ENCODE measurements around the gene RPUSD2.

RPUSD2 gene

DNA sequence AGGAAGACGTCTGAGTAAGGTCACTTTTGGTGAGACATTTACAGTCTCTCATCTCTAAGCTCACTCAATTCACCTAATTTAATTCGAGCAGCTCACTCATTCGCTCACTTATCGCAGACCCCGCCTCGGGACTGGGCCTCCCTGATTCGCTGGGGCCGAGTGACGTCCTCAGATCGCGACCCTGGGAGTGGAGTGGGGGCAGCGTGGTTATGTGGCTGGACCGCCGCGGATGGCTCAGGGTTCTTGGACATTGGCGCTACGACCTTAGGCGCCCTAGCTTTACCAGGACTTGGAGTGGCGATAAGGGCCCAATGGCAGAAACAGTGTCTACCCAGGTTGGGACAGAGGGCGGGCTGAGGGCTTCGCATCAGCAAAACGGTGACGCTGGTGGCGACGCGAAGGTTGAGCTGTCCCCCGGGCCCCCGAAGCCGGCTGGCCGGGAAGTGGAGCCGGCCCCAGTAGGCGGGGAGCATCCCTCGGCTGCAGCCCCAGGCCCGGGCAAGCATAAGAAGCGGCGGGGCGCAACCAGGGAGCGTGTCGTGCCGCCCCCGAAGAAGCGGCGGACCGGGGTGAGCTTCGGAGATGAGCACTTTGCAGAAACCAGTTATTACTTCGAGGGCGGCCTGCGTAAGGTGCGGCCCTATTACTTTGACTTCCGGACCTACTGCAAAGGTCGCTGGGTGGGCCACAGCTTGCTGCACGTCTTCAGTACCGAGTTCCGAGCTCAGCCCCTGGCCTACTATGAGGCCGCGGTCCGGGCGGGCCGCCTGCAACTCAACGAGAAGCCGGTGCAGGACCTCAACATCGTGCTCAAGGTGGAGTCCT is at the start of gene RPUSD2:
RPUSD2 (plus strand) TSS at position 171 of the 825 bp plus-strand sequence; CDS start at position 210, 39 bp downstream.
- peak; percentile 70 to 75 for DNase-seq

DNA sequence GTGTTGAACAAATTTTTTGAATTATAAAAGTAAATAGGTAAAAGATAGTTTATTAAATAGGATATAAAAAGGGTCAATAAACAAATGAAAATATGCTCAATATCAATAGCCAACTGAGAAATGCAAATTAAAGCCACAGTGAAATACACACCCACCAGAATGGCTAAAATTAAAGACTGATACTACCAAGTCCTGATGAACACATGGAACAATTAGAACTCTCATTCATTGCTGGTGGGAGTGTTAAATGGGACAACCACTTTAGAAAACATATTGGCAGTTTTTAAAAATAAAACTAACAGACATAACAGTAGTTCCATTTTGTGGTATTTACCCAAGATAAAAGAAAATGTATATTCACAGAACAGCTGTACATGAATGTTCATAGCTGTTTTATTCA is 45.5 kb upstream of the RPUSD2 start:
- DNase-seq, result no peak

- no peak for DNase-seq
These were observed 43.2 kb upstream of the RPUSD2 start for GRCh38 chr15:40525855-40526254.

DNA sequence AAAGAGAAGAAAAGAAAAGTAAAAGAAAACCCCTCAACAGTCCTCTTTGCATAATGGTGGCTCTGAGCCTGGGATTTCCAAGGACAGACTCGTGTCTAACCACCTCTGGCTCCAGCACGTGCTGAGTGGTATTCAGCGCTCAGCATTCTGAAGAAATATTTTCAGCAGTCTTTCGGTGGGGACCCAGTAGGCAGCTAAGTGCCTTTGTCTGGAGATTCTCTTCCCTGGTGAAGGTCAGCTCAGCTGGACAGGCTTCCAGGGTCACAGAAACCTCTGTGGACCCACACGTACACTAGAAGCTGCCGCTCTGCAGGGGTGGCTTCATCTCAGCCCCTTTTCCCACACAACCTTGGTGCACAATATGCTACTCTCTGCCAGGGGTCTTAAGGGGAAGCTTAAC is 40.3 kb upstream of the RPUSD2 start:
- DNase-seq, result no peak

DNA sequence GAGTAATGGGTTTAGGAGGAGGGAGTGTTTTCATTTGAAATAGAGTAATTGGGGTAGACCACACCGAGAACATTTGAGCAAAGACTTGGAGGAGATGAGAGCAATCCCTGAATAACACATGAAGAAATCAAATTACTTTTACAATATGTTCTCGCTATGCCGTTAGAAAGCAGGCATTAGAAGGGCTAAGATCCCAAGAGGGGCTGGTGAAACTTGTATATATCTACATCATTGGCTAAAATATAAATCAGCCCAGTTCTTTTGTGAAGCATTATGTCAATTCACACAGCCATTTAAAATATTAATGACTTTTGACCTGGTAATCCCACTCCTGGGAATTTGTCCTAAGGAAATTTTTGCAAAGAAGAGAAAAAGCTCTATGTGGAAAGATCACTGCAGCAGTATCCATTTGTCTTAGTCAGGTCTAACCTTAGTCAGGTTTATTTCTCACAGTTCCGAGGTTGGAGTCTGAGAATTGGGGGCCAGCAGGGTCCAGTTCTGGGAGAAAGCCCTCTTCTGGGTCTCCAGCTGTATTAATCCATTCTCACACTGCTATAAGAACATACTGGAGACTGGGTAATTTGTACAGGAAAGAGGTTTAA is 35.2 kb upstream of the RPUSD2 start:
- no peak for DNase-seq

GRCh38 chr15:40534371-40534770 is 34.7 kb upstream of the RPUSD2 start:
- no peak for DNase-seq

DNA sequence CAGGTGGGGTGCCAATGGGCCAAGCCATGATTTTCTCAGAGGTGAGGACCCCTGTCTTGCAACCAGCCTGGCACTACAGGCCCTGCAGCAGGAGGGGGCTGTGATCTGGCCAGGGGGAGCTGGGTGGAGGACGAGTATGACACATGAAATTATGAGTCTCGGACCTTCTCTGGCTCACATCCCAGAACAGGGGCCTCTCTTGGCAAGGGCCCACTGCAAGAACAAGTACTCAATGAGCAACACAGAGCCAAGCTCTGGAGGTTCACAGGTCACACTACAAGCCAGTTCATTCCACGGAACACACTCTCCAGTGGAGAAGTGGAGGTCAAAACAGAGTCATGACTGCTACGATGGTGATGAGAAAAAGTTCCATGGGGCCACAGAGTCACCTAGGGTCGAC is 32.6 kb upstream of the RPUSD2 start:
- DNase-seq, result no peak

DNA sequence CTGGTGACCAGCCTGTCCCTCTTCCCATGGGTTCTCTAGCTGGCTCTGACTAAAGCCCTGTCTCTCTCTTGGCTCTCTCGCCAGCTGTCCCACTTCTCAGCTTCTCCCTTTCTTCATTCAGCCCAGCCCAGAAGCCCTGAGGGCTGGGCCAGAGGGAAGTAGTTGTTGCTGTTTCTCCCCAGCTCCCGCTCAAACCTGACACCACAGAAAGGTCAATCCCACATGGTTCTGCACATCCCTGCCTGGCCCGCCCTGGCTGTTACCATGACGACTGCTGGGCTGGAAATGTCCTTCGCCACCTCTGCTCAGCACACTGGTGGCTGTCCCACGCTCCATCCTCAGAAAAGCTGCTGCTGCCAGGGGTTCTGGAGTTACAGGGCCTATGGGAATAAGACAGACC is 30.1 kb upstream of the RPUSD2 start:
- no peak for DNase-seq

DNA sequence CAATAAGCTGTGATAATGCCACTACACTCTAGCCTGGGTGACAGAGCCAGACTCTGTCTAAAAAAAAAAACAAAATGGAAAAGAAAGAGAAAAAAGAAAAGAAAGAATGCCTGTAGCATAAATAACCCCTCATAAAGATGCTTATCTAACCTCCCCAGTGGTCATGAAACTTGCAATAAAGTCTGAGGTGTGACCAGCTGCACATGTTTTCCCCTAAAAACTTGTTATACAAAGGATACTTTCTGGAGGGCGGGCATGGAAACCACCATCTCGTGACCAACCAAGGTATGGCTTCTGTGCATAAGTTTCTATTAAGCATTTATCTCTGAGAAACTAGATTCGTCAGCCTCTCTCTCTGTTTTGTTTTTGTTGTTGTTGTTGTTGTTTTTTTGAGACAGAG is 26.0 kb upstream of the RPUSD2 start:
- no peak for DNase-seq

GRCh38 chr15:40543631-40544294 is 25.3 kb upstream of the RPUSD2 start:
- DNase-seq, result no peak

DNA sequence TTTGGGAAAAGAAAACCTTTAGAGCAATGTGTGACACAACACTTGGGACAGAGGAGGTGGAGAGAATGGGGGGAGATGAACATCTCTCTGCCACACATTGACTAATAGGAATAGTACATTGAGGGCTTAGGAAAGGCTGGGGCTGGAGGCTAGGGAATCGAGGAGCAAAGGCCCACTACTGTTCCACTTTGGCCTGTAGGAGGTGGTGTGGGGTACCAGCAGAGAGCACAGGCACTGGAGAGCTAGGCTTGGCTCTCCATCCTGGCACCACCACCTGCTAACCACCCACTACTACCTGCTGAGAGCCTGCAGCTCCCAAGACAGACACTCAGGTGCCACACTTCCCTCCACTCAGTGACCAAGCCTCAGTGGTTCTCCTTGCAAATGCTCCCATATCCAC is 23.6 kb upstream of the RPUSD2 start:
- no peak for DNase-seq

- no peak for DNase-seq
These were observed 20.5 kb upstream of the RPUSD2 start for GRCh38 chr15:40548610-40549009.

GRCh38 chr15:40549894-40550293 is 19.2 kb upstream of the RPUSD2 start:
- no peak for DNase-seq

DNA sequence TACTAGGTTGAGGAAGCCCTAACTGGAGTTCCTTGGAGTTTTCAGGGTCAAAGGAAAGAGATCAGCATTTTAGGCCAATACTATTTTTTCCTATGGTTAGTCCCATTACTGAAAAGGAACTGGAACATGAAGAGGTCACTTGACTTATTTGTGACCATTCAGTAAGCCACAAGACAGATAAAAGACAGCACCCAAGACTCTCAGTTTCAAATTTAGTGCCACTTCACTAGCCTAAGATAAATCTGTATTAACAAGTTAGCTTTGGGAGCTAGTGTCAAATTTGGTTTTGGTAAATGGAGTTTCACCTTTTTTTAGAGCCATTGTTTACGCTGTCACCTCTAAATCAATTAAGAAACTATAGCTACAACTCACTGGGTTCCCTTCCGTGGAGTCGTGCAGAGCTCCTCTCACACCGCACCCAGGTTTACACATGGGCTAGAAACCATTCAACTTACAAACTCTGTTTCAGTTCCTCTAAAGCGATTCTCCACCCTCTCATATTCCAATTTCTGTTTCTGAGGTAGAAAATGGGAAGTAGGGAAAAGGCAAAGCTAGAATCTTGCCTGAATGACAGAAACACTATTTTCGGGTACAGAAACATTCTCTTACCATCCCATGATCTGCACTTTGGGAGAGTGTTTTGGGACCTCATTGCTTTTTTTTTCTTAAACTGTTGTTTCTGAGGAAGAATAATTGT is 18.6 kb upstream of the RPUSD2 start:
- DNase-seq, result no peak

- DNase-seq, result no peak
These were observed 15.0 kb upstream of the RPUSD2 start for GRCh38 chr15:40554161-40554525.

DNA sequence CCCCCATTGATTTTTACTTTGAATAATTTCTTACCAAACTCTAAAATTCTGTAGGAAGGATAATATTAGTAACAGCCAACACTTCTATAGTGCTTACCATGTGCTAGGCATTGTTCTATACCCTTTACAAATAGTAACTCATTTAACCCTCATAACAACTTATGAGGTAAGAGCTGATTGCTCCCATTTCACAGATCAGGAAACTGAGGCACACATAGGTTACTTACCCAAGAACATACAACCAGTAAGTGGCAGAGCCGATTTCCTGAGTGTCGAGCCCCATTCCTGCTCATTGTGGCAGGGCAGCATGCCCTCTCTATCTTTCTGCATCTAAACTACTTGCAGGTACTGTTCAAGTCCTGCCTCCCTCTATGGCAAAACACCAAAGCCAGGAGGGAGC is 13.2 kb upstream of the RPUSD2 start:
- DNase-seq, result no peak

DNA sequence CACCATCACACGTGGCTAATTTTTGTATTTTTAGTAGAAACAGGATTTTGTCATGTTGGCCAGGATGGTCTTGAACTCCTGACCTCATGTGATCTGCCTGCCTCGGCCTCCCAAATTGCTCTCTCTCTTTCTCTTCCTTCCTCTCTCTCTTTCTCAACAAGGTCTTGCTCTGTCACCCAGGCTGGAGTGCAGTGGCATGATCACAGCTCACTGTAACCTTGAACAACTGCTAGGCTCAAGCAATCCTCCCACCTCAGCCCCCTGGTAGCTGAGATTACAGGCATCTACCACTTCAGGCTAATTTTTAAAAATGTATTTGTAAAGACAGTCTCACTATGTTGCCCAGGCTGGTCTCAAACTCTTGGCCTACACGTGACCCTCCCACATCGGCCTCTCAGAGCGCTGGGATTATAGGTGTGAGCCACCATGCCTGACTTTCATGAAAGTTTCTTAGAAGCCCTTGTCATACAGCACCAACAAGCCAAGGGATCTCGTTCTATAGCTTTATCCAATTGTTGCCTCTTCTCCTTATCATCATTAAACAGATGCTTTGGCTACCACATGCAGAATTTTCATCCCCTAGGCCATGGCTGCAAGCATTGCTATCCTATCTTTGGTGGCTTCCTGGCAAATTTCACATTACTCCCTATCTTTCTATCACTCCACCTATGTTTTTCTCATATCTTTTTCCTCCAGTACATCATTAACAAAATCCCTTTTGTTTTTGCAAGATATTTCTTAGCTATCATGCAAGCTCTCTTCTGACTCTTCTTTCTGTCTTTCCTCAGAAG is 10.0 kb upstream of the RPUSD2 start:
- DNase-seq, result no peak

DNA sequence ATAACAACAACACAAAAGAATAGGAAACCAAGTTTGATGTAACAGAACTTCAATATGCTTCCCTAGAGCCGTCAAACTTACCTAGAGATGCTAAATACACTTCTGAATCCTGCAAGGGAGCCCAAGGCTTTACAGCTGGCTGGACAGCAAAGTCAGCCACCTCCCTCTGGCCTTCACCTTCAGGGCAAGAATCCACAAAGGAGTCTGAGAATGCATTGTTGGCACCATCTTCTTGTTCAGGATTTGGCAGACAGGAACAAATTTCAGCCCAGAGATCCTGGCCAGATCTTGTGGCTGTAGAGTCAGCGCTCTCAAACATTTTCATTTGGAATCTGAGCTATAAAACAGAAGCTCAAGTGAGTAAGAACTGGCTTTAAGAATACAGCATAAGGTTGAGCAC is 6.4 kb upstream of the RPUSD2 start:
- no peak for DNase-seq

DNA sequence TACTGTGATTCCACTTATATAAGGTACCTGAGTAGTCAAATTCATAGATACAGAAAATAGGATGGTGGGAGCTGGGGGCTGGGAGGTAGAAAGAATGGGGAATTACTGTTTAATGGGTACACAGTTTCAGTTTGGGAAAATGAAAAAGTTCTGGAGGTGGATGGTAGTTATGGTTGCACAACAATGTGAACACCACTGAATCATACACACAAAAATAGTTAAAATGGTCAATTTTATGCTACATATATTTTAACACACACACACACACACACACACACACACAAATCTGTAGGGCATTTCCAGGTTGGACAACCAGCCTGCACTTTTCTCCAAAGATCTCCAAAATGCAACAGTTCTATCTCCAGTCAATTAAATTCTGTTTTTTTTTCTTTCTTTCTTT is 5.7 kb upstream of the RPUSD2 start:
- DNase-seq, result no peak

- DNase-seq, result peak; percentile 95 to 97
These were observed 4.3 kb upstream of the RPUSD2 start, which contains the start of gene CCDC32 for GRCh38 chr15:40564591-40565332. CCDC32 (minus strand) TSS chr15:40565042; CDS start chr15:40563015, 2,027 bp downstream.

DNA sequence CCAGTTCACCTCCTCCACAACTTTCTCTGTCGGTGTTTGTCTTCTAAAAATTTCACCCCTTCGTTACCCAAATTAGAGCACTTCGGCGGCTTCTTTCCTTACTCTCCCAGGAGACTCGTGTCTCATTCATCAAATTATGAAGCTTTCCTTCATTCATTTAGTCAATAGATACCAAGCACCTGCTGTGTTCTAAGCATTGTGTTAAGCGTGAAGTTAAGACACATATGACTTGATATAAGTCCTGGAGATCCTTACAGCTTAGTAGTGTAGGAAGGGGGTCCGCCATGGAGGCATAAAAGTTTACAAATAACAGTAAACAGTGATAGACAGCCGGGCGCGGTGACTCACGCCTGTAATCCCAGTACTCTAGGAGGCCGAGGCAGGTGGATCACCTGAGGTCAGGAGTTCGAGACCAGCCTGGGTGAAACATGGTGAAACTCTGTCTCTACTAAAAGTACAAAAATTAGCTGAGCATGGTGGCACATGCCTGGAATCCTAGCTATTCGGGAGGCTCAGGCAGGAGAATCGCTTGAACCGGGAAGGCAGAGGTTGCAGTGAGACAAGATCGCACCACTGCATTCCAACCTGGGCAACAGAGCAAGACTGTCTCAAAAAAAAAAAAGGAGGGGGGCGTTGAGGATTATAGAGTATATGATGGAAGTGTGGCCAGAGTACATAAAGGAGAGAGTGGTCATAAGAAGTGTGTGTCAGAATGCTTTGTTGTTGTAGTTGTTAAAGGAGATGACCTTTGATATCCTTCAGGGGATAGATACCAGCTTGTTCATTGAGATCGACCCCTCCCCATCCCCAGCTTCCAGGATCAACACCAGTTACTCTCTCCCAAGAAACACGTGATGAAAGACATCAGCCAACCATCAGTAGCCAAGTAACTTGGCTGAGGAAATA is 3.5 kb upstream of the RPUSD2 start:
- no peak for DNase-seq
